ENCODE results near the gene CITED2. TPM values are rescaled to one million over a fixed set of nuclear protein-coding genes. Genes with fewer than 3 reads are reported as not detected.

Gene CITED2
- total RNA-seq, 1 donor from 2014 or later = 449 TPM

- no peak overlapping the region for H3K9ac ChIP-seq (ENCODE audit: low read length)
- H3K4me3 ChIP-seq (ENCODE audit: insufficient read depth, low read depth, low read length) = no peak overlapping the region
- H3K27me3 ChIP-seq (ENCODE audit: insufficient read depth, low read length) = no peaks in the 10 kb centered on the region
- H3K4me1 ChIP-seq (ENCODE audit: insufficient read depth, low read length) = no peaks in the 10 kb centered on the region
- H3K79me2 ChIP-seq (ENCODE audit: insufficient read depth, low read length) = no peaks in the 10 kb centered on the region
- Mint-ChIP-seq H3K4me3 (ENCODE audit: unreplicated experiment) (no peak overlapping the region), H3K27me3 (ENCODE audit: low read depth, unreplicated experiment) (no peaks in the 10 kb centered on the region), H3K36me3 (ENCODE audit: low read depth, unreplicated experiment) (no peaks in the 10 kb centered on the region), H3K9me3 (ENCODE audit: unreplicated experiment) (no peaks in the 10 kb centered on the region), H3K4me1 (ENCODE audit: low read depth, unreplicated experiment) (peaks cover 9% of the 10 kb centered on the region), H3K27ac (ENCODE audit: unreplicated experiment) (no peak overlapping the region)
- H3K9me3 ChIP-seq (ENCODE audit: insufficient read depth, low read depth, low read length) = no peaks in the 10 kb centered on the region
- no peak overlapping the region for H3K27ac ChIP-seq (ENCODE audit: low read depth, low read length)
- FAIRE-seq = no peak
- H3K4me2 ChIP-seq (ENCODE audit: low read length) = no peak overlapping the region
- no peak for DNase-seq (ENCODE audit: low read depth)
- H2AFZ ChIP-seq (ENCODE audit: low read depth, low read length) = no peak overlapping the region
- no peak for TF ChIP-seq EZH2 (IDR thresholded peaks at IDR 0.05; ENCODE audit: insufficient read depth, low read length)
- no peak for TF ChIP-seq CTCF (IDR thresholded peaks at IDR 0.05; ENCODE audit: insufficient read depth, low read depth, low read length)
- H3K36me3 ChIP-seq (ENCODE audit: insufficient read depth, low read length) = no peaks in the 10 kb centered on the region
- no peaks in the 10 kb centered on the region for H4K20me1 ChIP-seq (ENCODE audit: insufficient read depth, low read length)
Measured at GRCh38 chr6:139346392-139346791, 28.1 kb downstream of the CITED2 start.

- no peak overlapping the region for H3K27ac ChIP-seq (ENCODE audit: low read depth, low read length)
- no peaks in the 10 kb centered on the region for H3K27me3 Mint-ChIP-seq (ENCODE audit: low read depth, unreplicated experiment)
- no peak overlapping the region for H3K4me3 Mint-ChIP-seq (ENCODE audit: unreplicated experiment)
- H3K27me3 ChIP-seq (ENCODE audit: insufficient read depth, low read length) = no peaks in the 10 kb centered on the region
- H3K4me3 ChIP-seq (ENCODE audit: insufficient read depth, low read depth, low read length) = no peak overlapping the region
- TF ChIP-seq CTCF (IDR thresholded peaks at IDR 0.05; ENCODE audit: insufficient read depth, low read depth, low read length) (no peak), EZH2 (IDR thresholded peaks at IDR 0.05; ENCODE audit: insufficient read depth, low read length) (no peak)
- FAIRE-seq (no peak), DNase-seq (ENCODE audit: low read depth) (no peak)
- H3K4me1 Mint-ChIP-seq (ENCODE audit: low read depth, unreplicated experiment) = peaks cover 9% of the 10 kb centered on the region
- H3K36me3 Mint-ChIP-seq (ENCODE audit: low read depth, unreplicated experiment) = no peaks in the 10 kb centered on the region
- H3K36me3 ChIP-seq (ENCODE audit: insufficient read depth, low read length) = no peaks in the 10 kb centered on the region
- H3K9me3 ChIP-seq (ENCODE audit: insufficient read depth, low read depth, low read length) = no peaks in the 10 kb centered on the region
- no peaks in the 10 kb centered on the region for H4K20me1 ChIP-seq (ENCODE audit: insufficient read depth, low read length)
- H3K9me3 Mint-ChIP-seq (ENCODE audit: unreplicated experiment) = no peaks in the 10 kb centered on the region
- H2AFZ ChIP-seq (ENCODE audit: low read depth, low read length) = no peak overlapping the region
- H3K9ac ChIP-seq (ENCODE audit: low read length) = no peak overlapping the region
- H3K4me2 ChIP-seq (ENCODE audit: low read length) = no peak overlapping the region
- no peaks in the 10 kb centered on the region for H3K79me2 ChIP-seq (ENCODE audit: insufficient read depth, low read length)
- H3K27ac Mint-ChIP-seq (ENCODE audit: unreplicated experiment) = no peak overlapping the region
- H3K4me1 ChIP-seq (ENCODE audit: insufficient read depth, low read length) = no peaks in the 10 kb centered on the region
Measured at GRCh38 chr6:139344186-139344963, 30.1 kb downstream of the CITED2 start.
